ENCODE measurements around the gene TJP1. TPM values are rescaled to one million over a fixed set of nuclear protein-coding genes. Genes with fewer than 3 reads are reported as not detected.

TJP1 gene
- total and polyA plus RNA-seq, 2 donors (not counting 1 experiment from before 2014, with no cell fraction given): 0.10 TPM; not detected in 1

GRCh38 chr15:29711531-29711930 is 110.7 kb downstream of the TJP1 start:
- Histone ChIP-seq H4K20me1 (ENCODE audit: control insufficient read depth, insufficient read depth, low read length, poor library complexity, severe bottlenecking) (no peaks in the 10 kb centered on the region), H2AFZ (ENCODE audit: insufficient read depth, low read depth, low read length, poor library complexity, severe bottlenecking) (no peak overlapping the region), H3K9me3 (ENCODE audit: control extremely low read depth in 1 of 3, control insufficient read depth in 2 of 3, insufficient read depth in 1 of 3, low read length in 2 of 3) (peaks cover 0 to 3% (median 0%) of the 10 kb centered on the region in 3 donors), H3K4me3 (ENCODE audit: control extremely low read depth in 1 of 5, extremely low read depth in 1 of 5, insufficient read depth in 1 of 5, low read depth in 2 of 5, low read length in 4 of 5) (no peak overlapping the region), H3K4me2 (replicated peaks; ENCODE audit: low read depth, low read length, poor library complexity, severe bottlenecking) (no peak overlapping the region), H3K27ac (ENCODE audit: low read length in 2 of 2) (no peak overlapping the region), H3K36me3 (replicated peaks in 1 of 2; ENCODE audit: control extremely low read depth in 1 of 2, control insufficient read depth in 1 of 2, extremely low read depth in 1 of 2, insufficient read depth in 2 of 2, low read length in 1 of 2) (no peaks in the 10 kb centered on the region), H3K9ac (ENCODE audit: low read length) (no peak overlapping the region), H3K79me2 (ENCODE audit: control insufficient read depth, insufficient read depth, low read length) (no peaks in the 10 kb centered on the region), H3K27me3 (replicated peaks in 1 of 4; ENCODE audit: control extremely low read depth in 1 of 4, control insufficient read depth in 3 of 4, insufficient read depth in 4 of 4, low read length in 3 of 4) (no peaks in the 10 kb centered on the region), H3K4me1 (ENCODE audit: control insufficient read depth in 2 of 2, insufficient read depth in 2 of 2, low read length in 2 of 2) (no peaks in the 10 kb centered on the region)
- intact Hi-C loops (cut with micrococcal nuclease): no loop called here
- TF ChIP-seq EZH2 (IDR thresholded peaks at IDR 0.05; ENCODE audit: borderline replicate concordance, insufficient read depth, low read depth, low read length, poor library complexity, severe bottlenecking): no peak
- no peak for TF ChIP-seq CTCF (IDR thresholded peaks at IDR 0.05)
- H3K9me3 Mint-ChIP-seq (ENCODE audit: insufficient read depth): no peaks in the 10 kb centered on the region
- ChIA-PET CTCF (no interaction called here), POLR2A (no interaction called here)
- no peak overlapping the region for H3K4me3 Mint-ChIP-seq
- H3K4me1 Mint-ChIP-seq: no peaks in the 10 kb centered on the region
- peaks cover 3% of the 10 kb centered on the region for H3K27me3 Mint-ChIP-seq
- no peak overlapping the region for H3K27ac Mint-ChIP-seq
- ATAC-seq (ENCODE audit: low read depth) (no peak), DNase-seq (no peak)
- 79% methylated on average over 6 of the region's 8 CpGs for WGBS (ENCODE audit: insufficient coverage)

GRCh38 chr15:29708519-29708918 is 113.7 kb downstream of the TJP1 start:
- intact Hi-C loops (cut with micrococcal nuclease): no loop called here
- Histone ChIP-seq H3K4me1 (ENCODE audit: control insufficient read depth in 2 of 2, insufficient read depth in 2 of 2, low read length in 2 of 2) (no peaks in the 10 kb centered on the region), H3K79me2 (ENCODE audit: control insufficient read depth, insufficient read depth, low read length) (no peaks in the 10 kb centered on the region), H3K4me3 (ENCODE audit: control extremely low read depth in 1 of 5, extremely low read depth in 1 of 5, insufficient read depth in 1 of 5, low read depth in 2 of 5, low read length in 4 of 5) (no peak overlapping the region), H3K27me3 (replicated peaks in 1 of 4; ENCODE audit: control extremely low read depth in 1 of 4, control insufficient read depth in 3 of 4, insufficient read depth in 4 of 4, low read length in 3 of 4) (no peaks in the 10 kb centered on the region), H3K4me2 (replicated peaks; ENCODE audit: low read depth, low read length, poor library complexity, severe bottlenecking) (no peak overlapping the region), H4K20me1 (ENCODE audit: control insufficient read depth, insufficient read depth, low read length, poor library complexity, severe bottlenecking) (no peaks in the 10 kb centered on the region), H3K27ac (ENCODE audit: low read length in 2 of 2) (no peak overlapping the region), H3K9me3 (ENCODE audit: control extremely low read depth in 1 of 3, control insufficient read depth in 2 of 3, insufficient read depth in 1 of 3, low read length in 2 of 3) (peaks cover 0 to 4% (median 0%) of the 10 kb centered on the region in 3 donors), H2AFZ (ENCODE audit: insufficient read depth, low read depth, low read length, poor library complexity, severe bottlenecking) (no peak overlapping the region), H3K36me3 (replicated peaks in 1 of 2; ENCODE audit: control extremely low read depth in 1 of 2, control insufficient read depth in 1 of 2, extremely low read depth in 1 of 2, insufficient read depth in 2 of 2, low read length in 1 of 2) (no peaks in the 10 kb centered on the region), H3K9ac (ENCODE audit: low read length) (no peak overlapping the region)
- H3K27ac Mint-ChIP-seq: no peak overlapping the region
- TF ChIP-seq EZH2 (IDR thresholded peaks at IDR 0.05; ENCODE audit: borderline replicate concordance, insufficient read depth, low read depth, low read length, poor library complexity, severe bottlenecking) (no peak), CTCF (IDR thresholded peaks at IDR 0.05) (no peak)
- no peak for DNase-seq
- H3K27me3 Mint-ChIP-seq: peaks cover 3% of the 10 kb centered on the region
- no peak overlapping the region for H3K4me3 Mint-ChIP-seq
- no peaks in the 10 kb centered on the region for H3K9me3 Mint-ChIP-seq (ENCODE audit: insufficient read depth)
- POLR2A ChIA-PET: no interaction called here
- CTCF ChIA-PET: interaction anchor here (1.0 kb wide), 1 partner anchor 9 kb away, joined by 3 read pairs; no protein-coding TSS in a partner anchor
- no peak for ATAC-seq (ENCODE audit: low read depth)
- 83% methylated on average over 4 of the region's 4 CpGs for WGBS (ENCODE audit: insufficient coverage)
- no peaks in the 10 kb centered on the region for H3K4me1 Mint-ChIP-seq

Data from B cell (primary cell).